PC-9 (cell line): ENCODE data around the gene TMEM120B. TPM values are rescaled to one million over a fixed set of nuclear protein-coding genes. Genes with fewer than 3 reads are reported as not detected.

Source experiments
- BruUV-seq: library from RNA; stranded (reverse); fragments of 400-500 nt; replicated peaks from 2 replicates; lab custom pipeline; 2021; lab: Mats Ljungman, UMichigan
- CTCF ChIA-PET: fragments of 300-600 bp; sonication (Branson Sonifier 250); formaldehyde crosslinking; loops from one replicate; lab custom pipeline; 2022; ENCODE audit warnings: antibody characterized with exemption; lab: Charles Lee
- POLR2A ChIA-PET: fragments of 300-600 bp; sonication (Branson Sonifier 250); formaldehyde crosslinking; loops from one replicate; lab custom pipeline; 2022; ENCODE audit warnings: antibody characterized with exemption; ENCODE audit not compliant: unreplicated experiment; lab: Charles Lee
- DNase-seq, 2 experiments: peaks; one replicate each; pipeline versions ENCODE4 v3.0.0 to v3.0.0-alpha.2; 2015 to 2022; ENCODE audit warnings: mixed read lengths in 1 of 2
- H2AFZ ChIP-seq: fragments of 200-600 bp; sonication (generic); 2 replicates; pipeline ENCODE4 v1.8.1; 2017; ENCODE audit warnings: antibody characterized with exemption
- H3F3A ChIP-seq: fragments of 200-600 bp; sonication (generic); 2 replicates; pipeline ENCODE4 v1.8.1; 2017; ENCODE audit warnings: antibody characterized with exemption, mild to moderate bottlenecking, low read depth; ENCODE audit not compliant: insufficient read depth
- H3K27ac ChIP-seq: fragments of 200-600 bp; sonication (generic); 2 replicates; pipeline ENCODE4 v1.6.1; 2016; ENCODE audit warnings: mixed run types
- H3K27me3 ChIP-seq: fragments of 200-600 bp; sonication (generic); 2 replicates; pipeline ENCODE4 v1.6.1; 2016; ENCODE audit warnings: low read depth, mixed run types; ENCODE audit not compliant: insufficient read depth
- H3K36me3 ChIP-seq: fragments of 200-600 bp; sonication (generic); 2 replicates; pipeline ENCODE4 v1.6.1; 2016; ENCODE audit warnings: low read depth, mixed run types
- H3K4me1 ChIP-seq: fragments of 200-600 bp; sonication (generic); replicated peaks from 2 replicates; pipeline ENCODE4 v1.6.1; 2016; ENCODE audit warnings: mixed run types; ENCODE audit not compliant: insufficient read depth
- H3K4me2 ChIP-seq: fragments of 200-600 bp; sonication (generic); 2 replicates; pipeline ENCODE4 v1.6.1; 2017; ENCODE audit warnings: mixed run types
- H3K4me3 ChIP-seq: fragments of 200-600 bp; sonication (generic); 2 replicates; pipeline ENCODE4 v1.6.1; 2016; ENCODE audit warnings: mixed run types
- H3K79me2 ChIP-seq: fragments of 200-600 bp; sonication (generic); 2 replicates; pipeline ENCODE4 v1.6.1; 2017; ENCODE audit warnings: low read depth, mixed run types
- H3K9me2 ChIP-seq: fragments of 200-600 bp; sonication (generic); 2 replicates; pipeline ENCODE4 v1.8.1; 2017; ENCODE audit warnings: mild to moderate bottlenecking; ENCODE audit not compliant: insufficient read depth
- H3K9me3 ChIP-seq: fragments of 200-600 bp; sonication (generic); 2 replicates; pipeline ENCODE4 v1.8.1; 2016; ENCODE audit warnings: low read depth; ENCODE audit not compliant: insufficient read depth
- H4K20me1 ChIP-seq: fragments of 200-600 bp; sonication (generic); 2 replicates; pipeline ENCODE4 v1.8.1; 2017; ENCODE audit not compliant: insufficient read depth
- EZH2 ChIP-seq: fragments of 200-600 bp; sonication (generic); IDR thresholded peaks from 2 replicates; pipeline ENCODE4 v1.8.0; 2017; ENCODE audit warnings: antibody characterized with exemption, low read depth
- intact Hi-C: fragments of 100-400 bp; cut with micrococcal nuclease; formaldehyde crosslinking; loops from one replicate; pipeline ENCODE4 v1.10.0; 2022; ENCODE audit not compliant: unreplicated experiment
- total RNA-seq: library from RNA; stranded (reverse); gene quantifications from 2 replicates; pipeline ENCODE4 v1.2.3, GENCODE V29; 2021
- TF ChIP-seq, protein P1 (sequence below): fragments of 200-600 bp; sonication (generic); conservative IDR thresholded peaks from 2 replicates; pipeline ENCODE4 v1.6.1; 2017; ENCODE audit warnings: mixed run types, antibody characterized with exemption, mild to moderate bottlenecking, moderate library complexity

The TMEM120B gene
- total RNA-seq, 1 experiment from 2014 or later, result 12.4 TPM

DNA sequence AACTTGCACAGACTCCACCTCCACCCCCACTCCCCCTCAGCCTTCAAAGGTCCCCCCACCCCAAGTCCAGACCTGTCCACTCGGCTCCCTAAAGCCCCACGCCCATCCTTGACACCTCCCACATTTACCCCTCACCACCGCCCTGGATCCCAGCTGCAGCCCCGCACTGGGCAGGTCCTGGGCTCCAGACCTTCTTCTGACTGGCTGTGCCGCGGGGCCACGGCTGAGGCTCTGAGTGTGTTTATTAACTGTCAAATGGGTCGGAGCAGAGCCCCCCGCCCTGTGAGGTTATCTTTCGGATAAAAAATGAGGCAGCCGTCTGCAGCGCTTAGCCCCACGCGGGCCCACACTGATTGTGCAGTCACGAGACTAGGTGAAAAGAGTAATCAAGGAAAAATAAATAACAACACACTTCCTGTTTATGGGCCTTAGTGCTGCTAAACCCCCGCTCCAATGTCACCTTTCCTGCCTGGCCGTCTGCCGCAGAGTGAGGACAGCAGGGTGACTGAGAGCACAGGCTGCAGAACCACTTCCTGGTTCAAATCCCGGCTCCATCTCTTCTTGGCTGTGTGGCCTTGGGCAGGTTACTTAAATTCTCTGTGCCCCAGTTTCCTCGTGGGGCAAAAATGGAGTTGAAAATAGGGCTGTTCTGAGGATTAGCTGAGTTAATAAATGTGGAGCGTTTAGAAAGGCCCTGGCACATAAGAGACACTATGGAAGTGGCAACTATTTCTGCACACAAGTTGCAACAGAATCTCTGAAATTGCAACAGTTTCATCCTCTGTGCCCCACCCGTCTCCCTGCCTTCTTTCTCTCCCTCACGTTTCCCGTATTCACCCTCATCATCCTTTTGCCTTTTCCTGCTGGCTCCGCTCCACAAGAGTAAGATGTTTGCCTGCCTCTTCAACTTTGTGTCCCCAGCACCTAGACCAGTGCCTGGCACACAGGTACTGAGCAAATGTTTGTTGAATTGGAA, 100.7 kb downstream of the TMEM120B start:
- H3K36me3 ChIP-seq, result 0 out of 2 replicates have a peak, but pooled peaks cover 11% of the 10 kb centered on the region
- no peaks in the 10 kb centered on the region for H3K9me2 ChIP-seq
- no peak overlapping the region; the same call in 1 of the 2 replicates for H3K4me3 ChIP-seq
- intact Hi-C loops, result loop anchor here (1.0 kb wide), 2 partner anchors 19 to 75 kb away; partner anchors contain the start of gene PSMD9
- peak overlapping the region; percentile 92 for H3K4me2 ChIP-seq
- POLR2A ChIA-PET, result no interaction called here
- H3K27ac ChIP-seq, result no peak overlapping the region
- H4K20me1 ChIP-seq, result peaks cover 43% of the 10 kb centered on the region
- TF ChIP-seq EZH2, result no peak
- TF ChIP-seq, protein P1, sequence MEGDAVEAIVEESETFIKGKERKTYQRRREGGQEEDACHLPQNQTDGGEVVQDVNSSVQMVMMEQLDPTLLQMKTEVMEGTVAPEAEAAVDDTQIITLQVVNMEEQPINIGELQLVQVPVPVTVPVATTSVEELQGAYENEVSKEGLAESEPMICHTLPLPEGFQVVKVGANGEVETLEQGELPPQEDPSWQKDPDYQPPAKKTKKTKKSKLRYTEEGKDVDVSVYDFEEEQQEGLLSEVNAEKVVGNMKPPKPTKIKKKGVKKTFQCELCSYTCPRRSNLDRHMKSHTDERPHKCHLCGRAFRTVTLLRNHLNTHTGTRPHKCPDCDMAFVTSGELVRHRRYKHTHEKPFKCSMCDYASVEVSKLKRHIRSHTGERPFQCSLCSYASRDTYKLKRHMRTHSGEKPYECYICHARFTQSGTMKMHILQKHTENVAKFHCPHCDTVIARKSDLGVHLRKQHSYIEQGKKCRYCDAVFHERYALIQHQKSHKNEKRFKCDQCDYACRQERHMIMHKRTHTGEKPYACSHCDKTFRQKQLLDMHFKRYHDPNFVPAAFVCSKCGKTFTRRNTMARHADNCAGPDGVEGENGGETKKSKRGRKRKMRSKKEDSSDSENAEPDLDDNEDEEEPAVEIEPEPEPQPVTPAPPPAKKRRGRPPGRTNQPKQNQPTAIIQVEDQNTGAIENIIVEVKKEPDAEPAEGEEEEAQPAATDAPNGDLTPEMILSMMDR, result no peak
- H3K79me2 ChIP-seq, result peaks cover 33% of the 10 kb centered on the region
- H3F3A ChIP-seq, result peaks cover 13% of the 10 kb centered on the region; the same call in 1 of the 2 replicates
- H3K9me3 ChIP-seq, result no peaks in the 10 kb centered on the region
- CTCF ChIA-PET, result interaction anchor here (0.6 kb wide), 1 partner anchor 29 kb away, joined by 5 read pairs; no protein-coding TSS in a partner anchor
- H3K4me1 ChIP-seq, result peaks cover 10% of the 10 kb centered on the region
- no peak for DNase-seq
- H3K27me3 ChIP-seq, result no peaks in the 10 kb centered on the region
- no peak overlapping the region for H2AFZ ChIP-seq
- no TSS peak for BruUV-seq

DNA sequence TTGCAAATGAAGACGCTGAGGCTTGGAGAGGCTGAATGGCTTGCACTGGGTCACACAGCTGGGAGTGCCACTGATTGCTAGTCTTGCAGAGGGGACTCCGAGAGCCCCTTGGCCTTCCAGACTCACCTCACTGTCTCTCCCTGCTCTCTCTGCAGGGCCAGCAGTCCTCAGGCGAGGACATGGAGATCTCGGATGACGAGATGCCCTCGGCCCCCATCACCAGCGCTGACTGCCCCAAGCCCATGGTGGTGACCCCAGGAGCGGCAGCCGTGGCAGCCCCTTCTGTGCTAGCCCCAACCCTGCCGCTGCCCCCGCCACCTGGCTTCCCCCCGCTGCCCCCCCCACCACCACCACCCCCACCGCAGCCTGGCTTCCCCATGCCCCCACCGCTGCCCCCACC, 101.4 kb downstream of the TMEM120B start:
- Histone ChIP-seq H3F3A (peaks cover 13% of the 10 kb centered on the region; the same call in 1 of the 2 replicates), H3K4me3 (no peak overlapping the region), H3K79me2 (peaks cover 33% of the 10 kb centered on the region), H3K4me2 (no peak overlapping the region), H3K27me3 (no peaks in the 10 kb centered on the region), H3K4me1 (peaks cover 10% of the 10 kb centered on the region), H4K20me1 (peaks cover 40% of the 10 kb centered on the region), H3K9me2 (no peaks in the 10 kb centered on the region), H3K9me3 (no peaks in the 10 kb centered on the region), H3K36me3 (0 out of 2 replicates have a peak, but pooled peaks cover 11% of the 10 kb centered on the region), H3K27ac (no peak overlapping the region), H2AFZ (no peak overlapping the region)
- intact Hi-C loops, result no loop called here
- BruUV-seq, result no TSS peak
- ChIA-PET CTCF (no interaction called here), POLR2A (no interaction called here)
- DNase-seq, result no peak
- TF ChIP-seq, protein P1, result no peak
- TF ChIP-seq EZH2, result no peak

DNA sequence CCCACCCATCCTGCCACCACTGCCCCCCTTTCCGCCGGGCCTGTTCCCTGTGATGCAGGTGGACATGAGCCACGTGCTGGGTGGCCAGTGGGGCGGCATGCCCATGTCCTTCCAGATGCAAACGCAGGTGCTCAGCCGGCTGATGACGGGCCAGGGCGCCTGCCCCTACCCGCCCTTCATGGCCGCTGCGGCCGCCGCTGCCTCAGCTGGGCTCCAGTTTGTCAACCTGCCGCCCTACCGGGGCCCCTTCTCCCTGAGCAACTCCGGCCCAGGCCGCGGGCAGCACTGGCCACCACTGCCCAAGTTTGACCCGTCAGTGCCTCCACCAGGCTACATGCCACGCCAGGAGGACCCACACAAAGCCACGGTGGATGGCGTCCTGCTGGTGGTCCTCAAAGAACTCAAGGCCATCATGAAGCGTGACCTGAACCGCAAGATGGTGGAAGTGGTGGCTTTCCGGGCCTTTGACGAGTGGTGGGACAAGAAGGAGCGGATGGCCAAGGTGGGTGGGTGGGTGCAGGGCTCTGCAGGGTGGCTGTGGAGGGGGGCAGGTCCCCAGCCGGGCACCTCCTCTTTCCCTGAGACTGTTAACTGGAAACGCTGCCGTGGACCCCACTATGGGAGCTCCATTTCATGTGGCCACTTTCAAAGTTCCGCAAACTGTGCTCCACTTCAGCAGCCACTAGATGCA, 102.0 kb downstream of the TMEM120B start:
- no peaks in the 10 kb centered on the region for H3K27me3 ChIP-seq
- H3K27ac ChIP-seq, result no peak overlapping the region
- intact Hi-C loops, result no loop called here
- no peak for DNase-seq
- H3K9me3 ChIP-seq, result no peaks in the 10 kb centered on the region
- peaks cover 10% of the 10 kb centered on the region for H3K4me1 ChIP-seq
- POLR2A ChIA-PET, result no interaction called here
- H2AFZ ChIP-seq, result no peak overlapping the region
- H4K20me1 ChIP-seq, result peaks cover 35% of the 10 kb centered on the region
- no TSS peak for BruUV-seq
- no peak overlapping the region for H3K4me3 ChIP-seq
- CTCF ChIA-PET, result interaction anchor here (0.9 kb wide), 1 partner anchor 23 kb away, joined by 3 read pairs; no protein-coding TSS in a partner anchor
- peaks cover 13% of the 10 kb centered on the region; the same call in 1 of the 2 replicates for H3F3A ChIP-seq
- TF ChIP-seq, protein P1, result no peak
- TF ChIP-seq EZH2, result no peak
- H3K4me2 ChIP-seq, result no peak overlapping the region
- no peaks in the 10 kb centered on the region for H3K9me2 ChIP-seq
- peaks cover 33% of the 10 kb centered on the region for H3K79me2 ChIP-seq
- H3K36me3 ChIP-seq, result 0 out of 2 replicates have a peak, but pooled peaks cover 11% of the 10 kb centered on the region
